Activated naive CD4-positive, alpha-beta T cell treated with Interleukin-2 at 50 U/mL for 16 hours (primary cell): ENCODE data around the gene NELFA.

Experiments
- DNase-seq: peaks from one replicate; pipeline ENCODE4 v3.0.0-alpha.2; 2020

The NELFA gene

GRCh38 chr4:2008921-2009650, at the start of gene NELFA:
NELFA (minus strand) TSS chr4:2008974; CDS start chr4:2008959, 15 bp downstream.
- peak; percentile 94 for DNase-seq

DNA sequence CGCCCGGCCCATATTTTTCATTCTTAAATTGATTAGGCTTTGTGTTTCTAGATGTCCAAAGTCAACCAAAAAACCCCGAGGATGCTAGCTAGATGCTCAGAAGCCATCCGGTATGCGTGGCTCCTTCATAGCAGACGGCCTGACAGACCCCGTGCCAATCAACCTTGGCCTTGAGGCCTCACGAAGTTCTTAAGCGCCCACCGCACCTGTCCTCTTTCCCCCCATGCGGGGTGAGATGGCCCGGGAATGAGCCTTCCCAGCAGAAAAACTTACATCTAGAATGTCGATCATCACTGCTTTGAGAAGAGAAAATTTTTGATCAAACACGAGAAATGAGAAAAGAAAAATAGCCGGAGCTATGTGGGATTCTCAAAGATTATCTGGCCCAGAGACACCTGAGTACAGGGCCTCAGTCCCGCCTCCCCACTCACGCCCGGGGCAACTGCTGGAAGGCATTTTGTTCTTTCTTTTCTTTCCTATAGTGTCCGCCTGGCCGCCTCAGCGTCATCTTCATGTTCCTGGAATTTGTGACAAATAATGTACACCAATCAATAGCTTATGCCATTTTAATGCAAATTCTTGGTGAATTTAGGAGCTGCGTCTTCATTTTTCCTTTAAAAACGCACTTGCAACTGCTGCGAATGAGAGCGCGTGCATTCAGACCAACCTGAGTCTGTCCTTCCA, 48.8 kb upstream of the NELFA start:
- no peak for DNase-seq

- DNase-seq, result no peak
Measured at GRCh38 chr4:2054217-2054616, 45.4 kb upstream of the NELFA start.

DNA sequence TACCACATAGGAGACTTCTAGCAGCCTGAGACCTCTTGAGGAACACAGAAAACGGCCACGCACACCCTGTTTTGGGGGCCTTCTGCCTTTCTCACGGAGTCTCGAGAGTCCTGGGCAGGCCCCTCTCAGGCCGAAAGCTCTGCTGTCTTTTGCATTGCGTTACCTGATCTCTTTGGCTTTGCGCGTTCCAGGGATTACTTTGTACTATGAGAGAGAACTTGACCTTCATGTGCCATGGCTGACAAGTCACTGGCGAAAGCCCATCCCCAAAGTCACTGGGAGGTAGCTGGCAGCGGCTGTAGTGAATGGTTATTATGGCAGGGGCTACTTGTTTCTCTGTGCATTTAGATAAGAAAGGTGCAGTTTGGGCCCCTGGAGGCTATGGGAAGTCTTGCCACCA, 42.3 kb upstream of the NELFA start:
- DNase-seq, result no peak

DNA sequence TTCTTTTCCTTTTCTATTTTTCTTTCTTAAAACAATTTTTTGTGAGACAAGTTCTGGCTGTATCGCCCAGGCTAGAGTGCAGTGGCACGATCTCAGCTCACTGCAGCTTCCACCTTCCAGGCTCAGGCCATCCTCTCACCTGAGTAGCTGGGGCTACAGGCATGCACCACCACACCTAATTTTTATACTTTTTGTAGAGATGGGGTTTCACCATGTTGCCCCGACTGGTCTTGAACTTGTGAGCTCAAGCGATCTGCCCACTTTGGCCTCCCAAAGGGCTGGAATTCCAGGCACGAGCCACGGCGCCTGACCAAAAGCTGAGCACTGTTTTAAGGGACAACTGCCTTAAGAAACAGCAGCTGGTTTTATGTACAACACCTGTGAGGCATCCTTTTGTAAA, 41.0 kb upstream of the NELFA start:
- no peak for DNase-seq

- no peak for DNase-seq
Measured at GRCh38 chr4:2049381-2049780, 40.6 kb upstream of the NELFA start.

- no peak for DNase-seq
Measured at GRCh38 chr4:2048831-2049230, 40.1 kb upstream of the NELFA start.

DNA sequence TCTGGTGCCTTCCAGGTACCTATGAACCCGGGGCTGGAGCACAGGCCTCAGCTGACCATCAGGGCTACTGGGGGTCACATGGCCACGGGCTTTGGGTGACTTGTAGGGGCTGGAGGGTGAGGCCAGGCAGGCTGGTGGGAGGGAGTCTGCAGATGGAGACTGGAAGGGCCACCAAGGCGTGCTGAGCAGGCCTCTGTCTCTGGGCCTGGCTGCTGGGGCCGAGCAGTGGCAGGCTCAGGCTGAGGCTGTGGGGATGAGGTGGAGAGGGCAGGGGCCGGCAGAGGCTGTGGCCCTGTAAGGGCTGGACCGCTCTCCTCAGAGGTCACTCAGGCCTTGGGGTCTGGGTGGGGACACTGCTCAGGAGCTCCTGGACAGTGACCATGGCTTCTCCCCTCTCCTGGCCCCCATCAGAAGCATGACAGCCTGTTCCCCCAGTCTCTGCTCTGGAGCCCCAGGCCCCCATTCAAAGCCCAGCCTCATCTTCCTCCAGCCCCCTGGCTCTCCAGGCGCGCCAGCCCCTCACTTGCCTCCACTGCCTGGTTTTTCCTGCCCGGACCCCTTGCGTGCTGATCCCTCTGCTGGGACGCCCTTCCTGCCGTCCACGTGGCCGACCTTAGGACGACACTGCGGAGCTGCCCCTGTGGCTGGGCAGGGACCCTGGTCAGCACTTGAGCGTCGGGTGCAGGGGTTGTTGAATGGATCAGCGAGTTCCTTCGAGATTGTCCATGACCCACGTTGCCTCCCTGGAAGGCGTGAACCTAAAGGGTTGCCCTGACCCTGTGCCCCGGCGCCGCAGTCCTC, 39.2 kb upstream of the NELFA start:
- no peak for DNase-seq

DNA sequence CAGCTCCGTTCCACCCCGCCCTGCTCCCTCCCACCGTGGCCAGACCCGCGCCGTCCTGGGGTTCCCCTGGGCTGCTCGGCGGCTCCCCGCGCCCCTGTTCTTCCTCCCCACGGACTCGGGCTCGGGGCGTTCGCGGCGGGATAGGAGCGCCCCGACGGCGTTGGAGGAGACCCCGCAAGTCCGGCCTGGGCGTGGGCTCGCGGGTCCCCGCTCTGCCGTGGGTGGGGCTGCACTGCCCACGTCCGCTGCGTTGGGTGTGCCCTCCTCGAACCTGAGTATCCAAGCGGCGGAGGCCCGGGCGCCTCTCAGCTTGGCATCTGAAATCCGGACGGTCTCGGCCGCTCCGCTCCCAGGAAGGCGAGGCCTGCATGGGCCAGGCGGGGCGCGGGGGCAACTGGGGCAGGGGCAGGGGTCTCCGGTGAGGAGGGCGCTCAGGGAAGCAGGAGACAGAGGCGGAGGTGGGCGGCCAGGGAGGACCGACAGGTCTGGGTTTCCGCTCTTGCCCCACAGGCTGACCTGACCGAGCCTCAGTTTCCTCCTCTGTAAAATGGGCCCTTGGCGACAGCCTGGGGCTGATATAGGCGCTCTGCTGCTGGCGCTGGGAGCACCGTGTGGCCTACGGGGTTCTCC, 38.4 kb upstream of the NELFA start:
- DNase-seq, result no peak

DNA sequence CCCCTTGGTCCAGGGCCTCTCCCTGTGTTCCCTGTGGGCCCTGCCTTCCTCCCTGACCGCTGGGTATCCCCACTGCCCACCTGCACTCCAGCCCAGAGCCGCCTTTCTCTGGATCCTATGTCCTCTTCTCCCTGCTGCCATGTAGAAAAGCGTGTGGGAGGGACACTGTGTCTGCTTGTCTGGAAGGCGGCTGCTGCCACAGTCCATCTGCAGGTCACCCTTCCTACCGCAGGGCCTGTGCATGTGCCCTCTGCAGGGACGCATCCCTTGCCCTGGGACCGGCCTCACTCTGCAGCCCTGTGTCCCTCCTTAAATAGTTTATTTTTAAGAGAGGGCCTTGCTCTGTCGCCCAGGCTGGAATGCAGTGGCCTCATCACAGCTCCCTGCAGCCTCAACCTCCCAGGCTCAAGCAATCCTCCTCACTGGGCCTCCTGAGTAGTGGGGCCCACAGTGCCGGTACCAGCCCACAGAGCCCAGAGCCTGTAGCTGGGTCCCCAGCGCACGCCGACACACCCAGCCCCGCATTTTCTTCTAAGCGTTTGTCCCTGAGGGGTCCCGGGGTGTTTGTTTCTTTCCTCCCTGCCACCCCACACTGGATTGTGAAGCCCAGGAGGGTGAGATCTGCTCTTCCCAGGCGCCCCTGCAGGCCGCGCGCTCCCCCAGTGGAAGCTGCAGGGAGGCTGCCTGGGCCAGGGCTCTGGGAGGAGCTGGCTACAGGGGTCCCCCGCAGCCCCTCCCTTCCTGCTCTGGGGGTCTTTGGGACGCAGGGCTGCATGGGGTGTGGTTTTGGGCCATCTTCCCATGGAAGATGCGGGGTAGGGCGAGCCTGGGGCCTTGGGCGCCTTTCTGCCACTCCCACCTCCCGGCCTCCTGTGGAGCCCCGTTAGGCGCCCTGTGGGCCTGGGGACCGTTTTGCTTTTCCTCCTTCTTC, 37.5 kb upstream of the NELFA start:
- no peak for DNase-seq

DNA sequence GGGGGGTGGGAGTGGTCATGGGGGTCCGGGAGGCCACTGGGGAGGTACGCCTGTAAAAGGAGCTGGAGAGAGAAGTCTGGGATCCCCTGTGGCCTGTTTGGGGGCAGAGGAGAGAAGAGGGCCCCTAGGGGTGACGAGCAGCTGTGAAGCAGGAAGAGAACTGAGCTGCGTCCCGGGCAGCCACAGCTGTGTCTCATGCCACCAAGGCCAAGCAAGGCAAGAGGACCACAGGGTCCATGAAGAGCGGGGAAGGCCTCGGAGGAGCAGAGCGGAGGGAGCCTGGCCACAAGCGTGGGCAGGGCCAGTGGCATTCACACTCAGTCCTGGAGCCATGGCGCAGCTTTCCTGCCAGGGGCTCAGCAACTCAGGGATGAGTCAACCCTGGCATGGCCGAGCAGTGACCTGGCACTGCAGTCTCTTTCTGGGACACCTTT, 36.8 kb upstream of the NELFA start:
- no peak for DNase-seq

DNA sequence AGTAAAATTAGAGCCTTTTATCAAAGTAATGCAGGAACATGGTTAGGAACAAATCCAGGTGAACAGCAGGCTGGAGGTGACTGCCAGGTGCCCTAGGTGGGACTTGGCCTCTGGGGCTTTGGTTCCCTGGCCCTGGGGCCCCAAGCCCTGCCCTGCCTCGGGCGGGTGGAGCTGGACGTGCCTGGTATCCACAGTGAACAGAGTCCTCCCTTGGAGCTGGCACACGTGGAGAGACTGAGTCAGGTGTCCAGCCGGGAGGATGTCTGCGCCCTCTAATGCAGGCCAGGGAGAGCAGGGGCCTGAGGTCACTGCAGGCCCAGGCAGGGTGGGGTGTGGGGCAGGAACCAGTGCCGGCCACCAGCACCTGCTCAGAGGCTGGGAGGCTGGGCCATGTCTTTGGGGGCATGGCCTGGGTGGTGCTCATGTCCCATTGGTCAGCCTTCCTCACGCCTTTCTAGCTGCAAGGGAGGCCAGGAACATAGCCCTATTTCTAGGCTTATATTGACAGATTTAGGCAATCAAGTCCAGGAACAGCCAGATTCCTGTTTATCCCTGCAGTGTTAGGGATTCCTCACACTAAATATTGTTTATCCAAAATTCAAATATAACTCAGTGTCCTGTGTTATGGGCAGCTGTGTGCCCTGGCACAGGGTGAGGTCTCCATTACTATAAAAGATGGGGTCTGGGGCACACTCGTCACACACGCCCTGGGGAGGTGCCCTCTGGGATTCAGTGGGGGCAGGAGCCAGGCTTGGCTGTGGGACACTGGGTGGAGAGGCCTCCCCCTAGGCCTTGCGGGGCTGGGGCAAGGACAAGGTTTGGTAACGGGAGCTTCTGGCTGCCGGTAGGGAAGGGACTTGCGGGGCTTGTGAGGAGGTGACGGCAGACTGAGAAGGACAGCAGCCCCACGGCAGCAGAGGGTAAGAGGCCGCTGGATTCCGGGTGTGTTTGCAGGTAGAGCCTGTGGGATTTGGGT, 36.1 kb upstream of the NELFA start:
- no peak for DNase-seq

- DNase-seq, result no peak
Measured at GRCh38 chr4:2044119-2044485, 35.3 kb upstream of the NELFA start.

DNA sequence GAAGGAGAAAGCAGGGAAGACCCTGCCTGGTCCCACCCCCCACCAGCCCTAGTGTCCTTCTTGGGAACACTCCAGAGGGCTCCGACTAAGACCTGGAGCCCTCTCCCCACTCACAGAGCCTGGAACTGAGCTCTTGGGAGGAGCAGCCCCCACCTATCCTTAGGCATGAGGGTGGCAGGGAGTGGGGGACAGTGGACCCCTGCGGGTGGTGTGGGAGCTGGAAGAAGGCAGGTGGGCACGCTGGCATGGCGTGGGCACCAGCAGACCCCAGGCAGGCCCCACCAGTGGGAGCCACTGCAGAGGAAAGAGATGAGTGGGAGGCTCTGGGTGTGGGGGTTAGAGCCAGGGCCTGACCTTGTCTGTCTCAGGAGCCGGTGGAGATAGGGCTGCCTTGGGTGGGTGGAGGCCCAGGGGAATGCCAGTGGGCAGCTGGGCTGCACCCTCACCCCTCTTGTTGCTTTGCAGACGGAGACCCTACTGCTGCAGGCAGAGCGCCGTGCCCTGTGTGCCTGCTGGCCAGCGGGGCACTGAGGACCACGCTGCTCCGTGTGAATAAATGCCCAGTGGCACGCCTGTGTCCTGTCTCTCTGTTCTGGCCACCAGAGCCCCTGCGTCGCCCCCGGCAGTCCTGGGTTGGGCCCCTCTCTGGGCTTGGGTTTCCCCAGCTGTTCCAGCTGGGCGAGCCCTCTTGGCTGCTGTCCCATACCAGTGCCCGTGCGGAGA, 34.8 kb upstream of the NELFA start:
- DNase-seq, result no peak

DNA sequence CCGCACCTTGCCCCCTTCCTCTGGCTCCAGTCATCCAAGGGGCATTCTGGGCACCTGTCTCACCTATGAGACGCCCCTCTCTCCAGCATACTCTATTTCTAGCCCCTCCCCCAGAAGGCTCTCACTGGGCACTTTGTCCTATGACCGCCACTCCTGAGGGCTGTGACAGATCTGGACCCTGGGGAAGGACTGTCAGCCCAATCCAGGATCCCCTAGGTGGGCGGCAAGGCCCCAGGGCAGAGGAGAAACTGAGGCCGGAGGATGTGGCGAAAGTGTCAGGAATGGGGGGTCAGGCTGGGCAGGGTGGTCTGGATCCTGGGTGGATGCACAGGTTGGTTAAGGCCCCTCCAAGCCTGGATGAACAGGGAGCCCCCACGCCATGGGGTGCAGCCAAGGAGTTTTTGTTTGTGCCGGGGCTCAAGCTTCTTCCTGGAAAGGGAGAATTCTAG, 34.2 kb upstream of the NELFA start:
- no peak for DNase-seq

GRCh38 chr4:2042204-2042946, 33.6 kb upstream of the NELFA start:
- peak; percentile 42 for DNase-seq

GRCh38 chr4:2041239-2042130, 32.7 kb upstream of the NELFA start:
- DNase-seq, result peak; percentile 87
